Peyer's patch (tissue), 4 donors: ENCODE results near the gene ALAS1.

ENCODE experiments used
- CTCF ChIP-seq, 6 experiments: fragments of 450-650 bp in 4 of 6; fragments of 200-600 bp in 2 of 6; sonication (generic) in 1 of 6; IDR thresholded peaks; one replicate each; pipeline ENCODE4 v1.5.1; 2017 to 2019; ENCODE audit warnings: antibody characterized with exemption in 6 of 6, mild to moderate bottlenecking in 3 of 6, moderate library complexity in 1 of 6
- POLR2A ChIP-seq, 2 donors: fragments of 450-650 bp; IDR thresholded peaks; one replicate each; pipeline ENCODE4 v1.5.1; 2017; ENCODE audit warnings: antibody characterized with exemption in 2 of 2, mild to moderate bottlenecking in 2 of 2, moderate library complexity in 2 of 2

GRCh38 chr3:52256622-52257021, 58.7 kb downstream of the ALAS1 start:
- TF ChIP-seq CTCF (IDR thresholded peaks at IDR 0.05) (no peak), POLR2A (IDR thresholded peaks at IDR 0.05) (no peak)
